ENCODE data around the gene SNPH.

GRCh38 chr20:1312308-1312707, 46.2 kb downstream of the SNPH start:
- TF ChIP-seq, protein P1, sequence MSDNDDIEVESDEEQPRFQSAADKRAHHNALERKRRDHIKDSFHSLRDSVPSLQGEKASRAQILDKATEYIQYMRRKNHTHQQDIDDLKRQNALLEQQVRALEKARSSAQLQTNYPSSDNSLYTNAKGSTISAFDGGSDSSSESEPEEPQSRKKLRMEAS (IDR thresholded peaks at IDR 0.05) = no peak
- no peak for TF ChIP-seq EP300 (IDR thresholded peaks at IDR 0.05; ENCODE audit: borderline replicate concordance)
- TF ChIP-seq, protein P2, sequence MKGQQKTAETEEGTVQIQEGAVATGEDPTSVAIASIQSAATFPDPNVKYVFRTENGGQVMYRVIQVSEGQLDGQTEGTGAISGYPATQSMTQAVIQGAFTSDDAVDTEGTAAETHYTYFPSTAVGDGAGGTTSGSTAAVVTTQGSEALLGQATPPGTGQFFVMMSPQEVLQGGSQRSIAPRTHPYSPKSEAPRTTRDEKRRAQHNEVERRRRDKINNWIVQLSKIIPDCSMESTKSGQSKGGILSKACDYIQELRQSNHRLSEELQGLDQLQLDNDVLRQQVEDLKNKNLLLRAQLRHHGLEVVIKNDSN (IDR thresholded peaks at IDR 0.05) = no peak
- TF ChIP-seq REST (IDR thresholded peaks at IDR 0.05; ENCODE audit: low read depth) = no peak
- no peak for TF ChIP-seq TEAD4 (IDR thresholded peaks at IDR 0.05)
- TF ChIP-seq EGR1 (IDR thresholded peaks at IDR 0.05) = no peak
- TF ChIP-seq TAF1 (IDR thresholded peaks at IDR 0.05; ENCODE audit: low read depth) = no peak
- no peak for TF ChIP-seq RAD21 (IDR thresholded peaks at IDR 0.05; ENCODE audit: low read depth)
- no peak for TF ChIP-seq CREB1 (IDR thresholded peaks at IDR 0.05; ENCODE audit: low read depth)
- no peak for TF ChIP-seq CEBPB (IDR thresholded peaks at IDR 0.05)
- no peak for TF ChIP-seq YY1 (IDR thresholded peaks at IDR 0.05; ENCODE audit: low read depth)
- TF ChIP-seq TCF12 (IDR thresholded peaks at IDR 0.05; ENCODE audit: low read depth) = no peak
- no peak for TF ChIP-seq NFIC (IDR thresholded peaks at IDR 0.05)

Measured in Ishikawa (cell line).